Dedifferentiated amniotic fluid mesenchymal stem cell (primary cell): ENCODE measurements around the gene CPNE5.

Source experiments
- DNase-seq: peaks from one replicate; pipeline ENCODE4 v3.0.0-alpha.2; 2016; ENCODE audit errors: extremely low spot score

The CPNE5 gene

GRCh38 chr6:36834576-36835341, 4.5 kb downstream of the CPNE5 start:
- no peak for DNase-seq

GRCh38 chr6:36833182-36833789, 6.0 kb downstream of the CPNE5 start:
- no peak for DNase-seq

- no peak for DNase-seq
These were observed 6.9 kb downstream of the CPNE5 start for GRCh38 chr6:36832313-36832712.

- no peak for DNase-seq
These were observed 8.7 kb downstream of the CPNE5 start for GRCh38 chr6:36830577-36830976.

GRCh38 chr6:36829919-36830544, 9.2 kb downstream of the CPNE5 start:
- no peak for DNase-seq

- no peak for DNase-seq
These were observed 11.8 kb downstream of the CPNE5 start for GRCh38 chr6:36827261-36828079.

- no peak for DNase-seq
These were observed 12.6 kb downstream of the CPNE5 start for GRCh38 chr6:36826520-36827227.

GRCh38 chr6:36825994-36826393, 13.2 kb downstream of the CPNE5 start:
- no peak for DNase-seq

GRCh38 chr6:36825452-36825851, 13.8 kb downstream of the CPNE5 start:
- DNase-seq: no peak

- no peak for DNase-seq
These were observed 15.0 kb downstream of the CPNE5 start for GRCh38 chr6:36824253-36824652.

- DNase-seq: no peak
These were observed 15.7 kb downstream of the CPNE5 start for GRCh38 chr6:36823421-36824096.

- DNase-seq: no peak
These were observed 16.6 kb downstream of the CPNE5 start for GRCh38 chr6:36822506-36823269.

- no peak for DNase-seq
These were observed 17.5 kb downstream of the CPNE5 start for GRCh38 chr6:36821581-36822335.

- DNase-seq: no peak
These were observed 18.3 kb downstream of the CPNE5 start for GRCh38 chr6:36820700-36821580.

- no peak for DNase-seq
These were observed 20.5 kb downstream of the CPNE5 start for GRCh38 chr6:36818756-36819155.

- DNase-seq: no peak
These were observed 21.4 kb downstream of the CPNE5 start for GRCh38 chr6:36817847-36818246.

GRCh38 chr6:36817176-36817817, 21.9 kb downstream of the CPNE5 start:
- DNase-seq: no peak
